GM23338 (cell line): ENCODE measurements around the gene ITPR2. TPM values are rescaled to one million over a fixed set of nuclear protein-coding genes. Genes with fewer than 3 reads are reported as not detected.
A peak's percentile ranks its signal among the peaks of the same experiment; 100 is the strongest.

Experiments used
- ATAC-seq: fragments of 200-7000 bp; cut with Tn5 transposase; 3 replicates; pipeline ENCODE4 v1.9.1; 2020
- DNase-seq: peaks from one replicate; pipeline ENCODE4 v3.0.0-alpha.2; 2015; ENCODE audit warnings: low spot score
- H2AFZ ChIP-seq: fragments of 200-600 bp; sonication (generic); 2 replicates; pipeline ENCODE4 v1.8.0; 2016; ENCODE audit warnings: antibody characterized with exemption, mild to moderate bottlenecking, moderate library complexity
- H3F3A ChIP-seq: fragments of 200-600 bp; sonication (generic); replicated peaks from 2 replicates; pipeline ENCODE4 v1.8.0; 2017; ENCODE audit warnings: antibody characterized with exemption, mixed run types, low read depth
- H3K27ac ChIP-seq: fragments of 200-600 bp; sonication (generic); 2 replicates; pipeline ENCODE4 v1.6.1; 2016; ENCODE audit warnings: low read depth
- H3K27me3 ChIP-seq: fragments of 200-600 bp; sonication (generic); 2 replicates; pipeline ENCODE4 v1.8.0; 2016; ENCODE audit warnings: mild to moderate bottlenecking, mixed run types, moderate library complexity; ENCODE audit not compliant: insufficient read depth
- H3K36me3 ChIP-seq: fragments of 200-600 bp; sonication (generic); 2 replicates; pipeline ENCODE4 v1.8.0; 2016; ENCODE audit warnings: mild to moderate bottlenecking; ENCODE audit not compliant: insufficient read depth
- H3K4me1 ChIP-seq: fragments of 200-600 bp; sonication (generic); 2 replicates; pipeline ENCODE4 v1.8.0; 2016; ENCODE audit warnings: mild to moderate bottlenecking, moderate library complexity; ENCODE audit not compliant: insufficient read depth
- H3K4me2 ChIP-seq: fragments of 200-600 bp; sonication (generic); 2 replicates; pipeline ENCODE4 v1.7.1; 2017; ENCODE audit warnings: mixed run types
- H3K4me3 ChIP-seq: fragments of 200-600 bp; sonication (generic); 2 replicates; pipeline ENCODE4 v1.6.1; 2016; ENCODE audit warnings: mixed run types
- H3K79me2 ChIP-seq: fragments of 200-600 bp; sonication (generic); replicated peaks from 2 replicates; pipeline ENCODE4 v1.8.0; 2017; ENCODE audit warnings: mild to moderate bottlenecking; ENCODE audit not compliant: insufficient read depth
- H3K9me2 ChIP-seq: fragments of 200-600 bp; sonication (generic); 2 replicates; pipeline ENCODE4 v1.8.0; 2017; ENCODE audit not compliant: insufficient read depth
- H4K20me1 ChIP-seq: fragments of 200-600 bp; sonication (generic); replicated peaks from 2 replicates; pipeline ENCODE4 v1.8.0; 2017; ENCODE audit warnings: mild to moderate bottlenecking; ENCODE audit not compliant: insufficient read depth
- H3K27ac Mint-ChIP-seq: 2 replicates; pipeline ENCODE4 v1.8.0; 2020; ENCODE audit warnings: inconsistent platforms, mild to moderate bottlenecking, moderate library complexity, mixed read lengths
- H3K27me3 Mint-ChIP-seq: 3 replicates; pipeline ENCODE4 v1.8.0; 2022; ENCODE audit warnings: low read depth, mild to moderate bottlenecking, moderate library complexity, mixed read lengths, inconsistent platforms; ENCODE audit not compliant: insufficient read depth, poor library complexity
- H3K36me3 Mint-ChIP-seq: 3 replicates; pipeline ENCODE4 v1.8.0; 2021; ENCODE audit warnings: low read depth, mild to moderate bottlenecking, inconsistent platforms, moderate library complexity, mixed read lengths
- H3K4me1 Mint-ChIP-seq: 3 replicates; pipeline ENCODE4 v1.8.0; 2020; ENCODE audit warnings: mild to moderate bottlenecking, inconsistent platforms, mixed read lengths
- H3K4me3 Mint-ChIP-seq: 3 replicates; pipeline ENCODE4 v1.8.0; 2021; ENCODE audit warnings: moderate library complexity, mild to moderate bottlenecking, inconsistent platforms, mixed read lengths
- H3K9me3 Mint-ChIP-seq: 3 replicates; pipeline ENCODE4 v1.8.0; 2020; ENCODE audit warnings: moderate library complexity, mild to moderate bottlenecking, inconsistent platforms, mixed read lengths
- CREB1 ChIP-seq: fragments of 250-450 bp; sonication (Bioruptor Pico); IDR thresholded peaks from 2 replicates; pipeline ENCODE4 v1.5.0; 2020; ENCODE audit warnings: low read depth, mild to moderate bottlenecking, moderate library complexity
- ETS1 ChIP-seq: IDR thresholded peaks from 2 replicates; pipeline ENCODE4 v1.6.1; 2016; ENCODE audit warnings: antibody characterized with exemption
- EZH2 ChIP-seq: fragments of 200-600 bp; sonication (generic); IDR thresholded peaks from one replicate; pipeline ENCODE4 v1.8.0; 2017; ENCODE audit warnings: antibody characterized with exemption, mild to moderate bottlenecking, low read depth; ENCODE audit not compliant: unreplicated experiment
- POLR2AphosphoS5 ChIP-seq: IDR thresholded peaks from 2 replicates; pipeline ENCODE4 v1.6.1; 2016; ENCODE audit warnings: antibody characterized with exemption, low read depth
- REST ChIP-seq: IDR thresholded peaks from one replicate; pipeline ENCODE4 v1.6.1; 2018; ENCODE audit warnings: antibody characterized with exemption; ENCODE audit not compliant: unreplicated experiment
- ZNF114 ChIP-seq: fragments of 250-450 bp; sonication (Bioruptor Pico); IDR thresholded peaks from 2 replicates; pipeline ENCODE4 v1.5.0; 2020; ENCODE audit warnings: mild to moderate bottlenecking, moderate library complexity
- ZNF462 ChIP-seq: fragments of 250-450 bp; sonication (Bioruptor Pico); IDR thresholded peaks from 2 replicates; pipeline ENCODE4 v1.5.0; 2020; ENCODE audit warnings: mild to moderate bottlenecking, moderate library complexity
- polyA plus RNA-seq: library from polyadenylated mRNA; unstranded; fragments of >200 nt; fragmentation: Nextera tagmentation; extraction: Ambion mirVana; gene quantifications from 2 replicates; pipeline ENCODE4 v1.2.1, GENCODE V29; 2016
- total RNA-seq: library from RNA; depleted of rRNA; stranded (reverse); fragments of >200 nt; shearing (Covaris generic); gene quantifications from 2 replicates; pipeline ENCODE4 v1.2.3, GENCODE V29; 2014

ITPR2 gene
- total and polyA plus RNA-seq, 2 experiments from 2014 or later, result 44.5 to 65.2 TPM

GRCh38 chr12:26668847-26669246 is 164.1 kb downstream of the ITPR2 start:
- Mint-ChIP-seq H3K36me3 (peaks cover 52% of the 10 kb centered on the region), H3K4me1 (peaks cover 39% of the 10 kb centered on the region), H3K4me3 (no peak overlapping the region), H3K9me3 (peaks cover 24% of the 10 kb centered on the region), H3K27me3 (peaks cover 1% of the 10 kb centered on the region), H3K27ac (no peak overlapping the region)
- Histone ChIP-seq H3K4me3 (no peak overlapping the region), H3K36me3 (peaks cover 17% of the 10 kb centered on the region), H3K4me1 (peaks cover 36% of the 10 kb centered on the region), H3F3A (no peaks in the 10 kb centered on the region), H3K27ac (peak overlapping the region; percentile 80), H3K27me3 (no peaks in the 10 kb centered on the region), H3K79me2 (no peaks in the 10 kb centered on the region; the same call in 1 of the 2 replicates), H3K4me2 (no peak overlapping the region), H2AFZ (no peak overlapping the region), H3K9me2 (no peaks in the 10 kb centered on the region), H4K20me1 (no peaks in the 10 kb centered on the region)
- DNase-seq, result no peak
- TF ChIP-seq POLR2AphosphoS5 (no peak), REST (no peak), ZNF114 (no peak), ETS1 (no peak), EZH2 (no peak), CREB1 (CRISPR knock-in tag) (no peak), ZNF462 (CRISPR knock-in tag) (no peak)
- ATAC-seq, result no peak
